Heart right ventricle (tissue), 16 donors: ENCODE measurements around the gene LIM2. TPM values are rescaled to one million over a fixed set of nuclear protein-coding genes. Genes with fewer than 3 reads are reported as not detected.
A peak's percentile ranks its signal among the peaks of the same experiment; 100 is the strongest.

Experiments used
- ATAC-seq, 8 donors: fragments of 200-7000 bp; cut with Tn5 transposase; one replicate each; pipeline ENCODE4 v1.9.1; 2020; ENCODE audit warnings: mild to moderate bottlenecking in 8 of 8, moderate library complexity in 8 of 8, moderate number of reproducible peaks in 1 of 8
- DNase-seq, 2 donors: peaks; one replicate each; pipeline ENCODE4 v3.0.0-alpha.2; 2020
- H3K27ac ChIP-seq, 10 donors: fragments of 200-600 bp; sonication (generic) in 2 of 10; one replicate each; pipeline versions ENCODE4 v1.5.0 to v1.8.0; 2020 to 2022; ENCODE audit warnings: mild to moderate bottlenecking in 3 of 10
- H3K27me3 ChIP-seq, 7 donors: fragments of 200-600 bp; one replicate each; pipeline ENCODE4 v1.8.0; 2021 to 2022; ENCODE audit warnings: mild to moderate bottlenecking in 2 of 7
- H3K36me3 ChIP-seq, 9 donors: fragments of 200-600 bp; sonication (generic) in 1 of 9; one replicate each; pipeline versions ENCODE4 v1.5.0 to v1.8.0; 2020 to 2022; ENCODE audit warnings: mild to moderate bottlenecking in 2 of 9
- H3K4me1 ChIP-seq, 9 donors: fragments of 200-600 bp; sonication (generic) in 1 of 9; one replicate each; pipeline versions ENCODE4 v1.5.0 to v1.8.0; 2020 to 2022; ENCODE audit warnings: mild to moderate bottlenecking in 4 of 9
- H3K4me3 ChIP-seq, 10 donors: fragments of 200-600 bp; sonication (generic) in 2 of 10; one replicate each; pipeline versions ENCODE4 v1.5.0 to v1.8.0; 2020 to 2022; ENCODE audit warnings: mild to moderate bottlenecking in 7 of 10, moderate library complexity in 2 of 10
- H3K9me3 ChIP-seq, 11 donors: fragments of 200-600 bp in 10 of 11; sonication (generic) in 2 of 11; one replicate each; pipeline versions ENCODE4 v1.5.0 to v1.8.0; 2013 to 2022; ENCODE audit warnings: mild to moderate bottlenecking in 2 of 11, control low read depth in 1 of 11, moderate library complexity in 1 of 11
- CTCF ChIP-seq, 9 donors: fragments of 200-600 bp; sonication (generic) in 2 of 9; IDR thresholded peaks; one replicate each; pipeline versions ENCODE4 v1.5.0 to v1.8.0; 2021 to 2022; ENCODE audit warnings: antibody characterized with exemption in 9 of 9, mild to moderate bottlenecking in 5 of 9, moderate library complexity in 1 of 9
- WGBS, 2 donors: extraction: QIAGEN DNeasy Blood & Tissue Kit; methylation state at CpG; one replicate each; pipeline ENCODE4 v1.1.7; 2013; ENCODE audit warnings: inconsistent platforms in 1 of 2; 5-methylcytosine and 5-hydroxymethylcytosine counted together
- intact Hi-C, 10 donors: fragments of 100-400 bp; cut with DNase I; formaldehyde crosslinking; loops; one replicate each; pipeline versions ENCODE4 v1.11.1 to v1.14.2; 2022
- polyA plus RNA-seq, 2 donors: library from polyadenylated mRNA; stranded (reverse); fragments of 200-250 nt; gene quantifications; one replicate each; pipeline ENCODE4 v1.2.3, GENCODE V29; 2013
- total RNA-seq, 10 donors: library from RNA; stranded (reverse); fragmentation: NEBNext Ultra II Directional in 3 of 10; extraction: Animal tissue kit (Norgen Biotek cat#: 25700) in 3 of 10; gene quantifications; one replicate each; pipeline versions ENCODE4 v1.2.1 to v1.2.4, GENCODE V29; 2021 to 2023
- donor health status: Arrhythmogenic right ventricular cardiomyopathy.
- donor health status: ischemic (EF 13 %, LVEDD 7.1; RV severe dilation, severe dysfunction).
- donor health status: healthy with polysubstance abuse.
- donor health status: DM: no; HTN: yes; CAD: no.
- donor health status: DM: no; HTN: no; CAD: no.
- donor health status: ischemic (EF 25% LVEDD 6.9; RV normal size, moderate dysfunction).
- donor health status: ischemic (EF 25% LVEDD 5.7; RV mildly dilated, moderate dysfunction).
- donor health status: healthy.
- donor health status: DM: yes; HTN: yes; CAD: no.
- donor health status: Ischemic cardiomyopathy.
- donor health status: ischemic (EF 35%, LVEDD 5.7; RV mildly dilated, moderate dysfunction).
- donor health status: nonischemic (EF 11% LVEDD 7.7; RV severe dilation, severe dysfunction).
- donor health status: DM: yes; HTN: yes; CAD: no.
- donor health status: PGD.
- donor health status: ischemic (EF 29% LVEDD 5.4; RV normal size, mild dysfunction).
- donor health status: nonischemic (EF 23%, LVEDD 6.1; RV moderate dilation, normal function).

Gene LIM2
- total and polyA plus RNA-seq, 12 donors, result not detected

GRCh38 chr19:51364200-51365106 is 23.3 kb downstream of the LIM2 start:
- Histone ChIP-seq H3K4me1 (peaks cover 0 to 44% (median 27%) of the 10 kb centered on the region in 9 donors), H3K4me3 (peak overlapping the region in 8 of 10 donors; percentile 60 to 93 (median 80)), H3K27me3 (no peaks in the 10 kb centered on the region), H3K27ac (peak overlapping the region in 8 of 10 donors; percentile 0 to 98 (median 96)), H3K36me3 (peaks cover 0 to 3% (median 0%) of the 10 kb centered on the region in 9 donors), H3K9me3 (no peaks in the 10 kb centered on the region)
- 72 to 76% methylated on average over 15 of the region's 15 CpGs for WGBS, 2 donors
- no peak for TF ChIP-seq CTCF (IDR thresholded peaks at IDR 0.05)
- DNase-seq (no peak), ATAC-seq (no peak)
- intact Hi-C loops, result loop anchor here in 1 of 10 donors (10.0 kb wide), 1 partner anchor 260 kb away; the partner anchor contains the start of gene CTU1

- ATAC-seq (no peak), DNase-seq (no peak)
- intact Hi-C loops, result loop anchor here in 1 of 10 donors (10.0 kb wide), 1 partner anchor 256 kb away; the partner anchor contains the start of gene CTU1
- WGBS, 2 donors, result 77 to 83% methylated on average over 13 of the region's 13 CpGs
- Histone ChIP-seq H3K36me3 (peaks cover 0 to 9% (median 0%) of the 10 kb centered on the region in 9 donors), H3K4me1 (peaks cover 0 to 33% (median 22%) of the 10 kb centered on the region in 9 donors), H3K9me3 (no peaks in the 10 kb centered on the region), H3K27me3 (no peaks in the 10 kb centered on the region), H3K4me3 (no peak overlapping the region), H3K27ac (peak overlapping the region in 1 of 10 donors; percentile 48)
- no peak for TF ChIP-seq CTCF (IDR thresholded peaks at IDR 0.05)
These were observed 26.5 kb downstream of the LIM2 start for GRCh38 chr19:51361239-51361638.

DNA sequence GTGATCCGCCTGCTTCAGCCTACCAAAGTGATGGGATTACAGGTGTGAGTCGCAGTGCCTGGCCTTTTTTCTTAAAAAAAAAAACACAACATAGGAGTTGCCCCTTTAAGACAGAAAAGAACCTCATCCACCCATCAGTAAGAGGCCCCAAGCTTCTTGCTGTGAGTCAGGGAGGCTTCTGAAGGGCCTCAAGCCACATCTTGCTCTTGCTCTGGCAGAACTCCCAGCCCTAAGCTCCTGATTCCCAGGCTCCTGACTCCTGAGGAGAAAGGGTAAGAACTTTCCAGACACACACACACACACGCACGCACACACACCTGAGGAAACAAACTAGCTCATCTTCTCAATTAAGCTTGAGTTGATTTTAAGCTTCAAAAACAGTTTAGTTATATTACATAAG is 28.5 kb downstream of the LIM2 start:
- peaks cover 0 to 9% (median 0%) of the 10 kb centered on the region in 9 donors for H3K36me3 ChIP-seq
- no peak overlapping the region for H3K27ac ChIP-seq
- DNase-seq, result no peak
- no peaks in the 10 kb centered on the region for H3K27me3 ChIP-seq
- no peak for TF ChIP-seq CTCF (IDR thresholded peaks at IDR 0.05)
- no peaks in the 10 kb centered on the region for H3K9me3 ChIP-seq
- WGBS, 2 donors, result 95 to 96% methylated on average over 4 of the region's 4 CpGs
- peaks cover 0 to 18% (median 13%) of the 10 kb centered on the region in 9 donors for H3K4me1 ChIP-seq
- no peak overlapping the region for H3K4me3 ChIP-seq
- ATAC-seq, result no peak
- intact Hi-C loops, result no loop called here

DNA sequence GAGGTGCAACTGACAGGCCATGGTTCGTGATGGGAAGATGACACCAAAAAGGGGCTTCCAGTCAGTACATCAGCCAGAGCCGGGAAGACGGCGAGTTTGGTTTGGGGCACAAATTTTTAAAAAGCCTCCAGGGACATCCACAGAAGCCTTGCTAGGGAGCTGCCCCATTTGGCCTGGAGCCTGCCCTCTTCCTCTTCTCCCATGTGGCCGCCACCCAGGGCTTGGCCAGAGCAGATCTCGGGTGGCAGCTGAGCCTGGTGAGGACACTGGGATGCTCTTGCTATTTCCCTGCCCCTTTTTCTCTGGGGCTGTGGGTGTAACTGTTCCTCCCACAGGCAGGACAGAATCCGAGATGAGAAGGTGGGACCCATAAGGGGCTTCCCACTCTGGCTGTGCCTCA is 29.8 kb downstream of the LIM2 start:
- Histone ChIP-seq H3K4me1 (peaks cover 0 to 13% (median 4%) of the 10 kb centered on the region in 9 donors), H3K27ac (no peak overlapping the region), H3K36me3 (peaks cover 0 to 10% (median 0%) of the 10 kb centered on the region in 9 donors), H3K9me3 (no peaks in the 10 kb centered on the region), H3K4me3 (no peak overlapping the region), H3K27me3 (no peaks in the 10 kb centered on the region)
- DNase-seq (no peak), ATAC-seq (no peak)
- intact Hi-C loops, result no loop called here
- whole genome bisulfite sequencing, 2 donors, result 83 to 84% methylated on average over 7 of the region's 7 CpGs
- TF ChIP-seq CTCF (IDR thresholded peaks at IDR 0.05), result no peak
